Measurements from ENCODE around the gene RFX4. TPM values are rescaled to one million over a fixed set of nuclear protein-coding genes. Genes with fewer than 3 reads are reported as not detected.

Gene RFX4
- total and polyA plus RNA-seq, 2 of the 8 experiments (the other 6 are each of a cell fraction or from before 2014, with no cell fraction given): 0.06 TPM; not detected in 1

DNA sequence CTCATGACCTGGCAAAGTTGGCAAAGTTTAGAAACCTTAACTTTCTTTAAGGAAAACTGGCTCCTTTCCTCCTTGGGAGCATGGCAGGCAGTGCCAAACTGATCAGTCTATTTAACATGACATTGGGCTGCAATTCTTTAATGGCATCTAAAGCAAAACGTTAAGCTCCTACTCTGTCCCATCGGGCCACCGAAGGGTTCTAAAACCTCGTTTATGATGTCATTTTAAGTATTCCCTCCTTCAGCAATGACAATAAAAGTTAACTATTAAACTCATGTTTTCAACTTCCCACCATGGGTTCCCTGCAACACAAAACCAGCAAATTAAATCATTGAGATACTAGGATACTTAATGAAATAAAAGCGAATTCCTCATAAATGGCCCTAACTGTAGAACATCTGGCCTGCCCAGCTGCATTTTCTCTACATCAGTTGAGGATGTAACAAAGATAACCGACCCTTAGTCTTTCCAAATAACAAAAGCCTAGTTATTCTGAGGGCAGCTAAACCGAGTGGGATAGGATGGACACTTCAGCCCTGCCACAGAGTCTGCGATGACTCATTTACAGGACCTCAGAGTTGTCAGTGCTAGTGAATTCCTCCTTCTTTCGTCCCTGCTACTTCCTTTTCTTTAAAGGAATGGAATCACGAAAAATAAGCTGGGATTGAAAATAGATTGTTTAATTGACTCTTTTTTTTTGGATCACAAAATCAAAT is 157.2 kb downstream of the RFX4 start:
- no peak overlapping the region for H2AFZ ChIP-seq (ENCODE audit: low read length)
- no peak for DNase-seq (ENCODE audit: low read depth in 1 of 2, low spot score in 2 of 2)
- H3K4me2 ChIP-seq (ENCODE audit: insufficient read depth in 1 of 2, low read depth in 2 of 2, low read length in 2 of 2): no peak overlapping the region
- H2BK15ac ChIP-seq (ENCODE audit: low read length): no peak overlapping the region
- H3K56ac ChIP-seq (replicated peaks; ENCODE audit: insufficient read length, low read depth, low read length): no peak overlapping the region
- H3K18ac ChIP-seq (ENCODE audit: extremely low read depth, low read length): no peak overlapping the region
- no peaks in the 10 kb centered on the region for H3K9me3 ChIP-seq (ENCODE audit: insufficient read depth in 2 of 2, low read depth in 1 of 2, low read length in 1 of 2)
- no peaks in the 10 kb centered on the region for H3K23me2 ChIP-seq (ENCODE audit: low read depth, low read length)
- ChIA-PET POLR2A (ENCODE audit: partially characterized antibody) (interaction anchor here (0.7 to 1.3 kb wide), 5 partner anchors 22 to 31 kb away, joined by 3 to 4 read pairs (median 3); no protein-coding TSS in a partner anchor), CTCF (ENCODE audit: partially characterized antibody) (interaction anchor here (0.6 to 4.1 kb wide), 9 partner anchors 12 to 155 kb away, joined by 3 to 15 read pairs (median 4); no protein-coding TSS in a partner anchor)
- H3K4me3 ChIP-seq (ENCODE audit: extremely low read depth in 1 of 4, insufficient read depth in 2 of 4, low read depth in 3 of 4, low read length in 4 of 4): no peak overlapping the region
- no peak for FAIRE-seq
- no peak overlapping the region for H3K23ac ChIP-seq (ENCODE audit: insufficient read length)
- 72% methylated on average over 10 of the region's 10 CpGs; no CpG with 5 or more reads in 1 of the 2 experiments for WGBS, 2 experiments (ENCODE audit: extremely low coverage in 1 of 2, insufficient coverage in 1 of 2, insufficient read length in 1 of 2, insufficient replicate concordance in 2 of 2, low coverage in 1 of 2, low lambda C conversion rate in 2 of 2, missing lambda C conversion rate in 1 of 2)
- no peak overlapping the region for H4K8ac ChIP-seq (ENCODE audit: extremely low read depth, insufficient read depth, low read length)
- H3K4ac ChIP-seq (replicated peaks; ENCODE audit: insufficient read length, low read depth, low read length): no peak overlapping the region
- H3K36me3 ChIP-seq (ENCODE audit: control insufficient read depth in 2 of 4, insufficient read depth in 4 of 4, low read length in 3 of 4): no peaks in the 10 kb centered on the region
- no peak overlapping the region for H2BK12ac ChIP-seq (ENCODE audit: low read depth, low read length)
- peaks cover 0 to 16% (median 12%) of the 10 kb centered on the region in 4 experiments; a peak in 6 of 7 replicates for H3K4me1 ChIP-seq (replicated peaks in 1 of 4; ENCODE audit: control insufficient read depth in 3 of 4, insufficient read depth in 4 of 4, low read length in 3 of 4)
- no peak overlapping the region for H3K27ac ChIP-seq (ENCODE audit: low read depth, low read length)
- no peak overlapping the region for H3K14ac ChIP-seq (ENCODE audit: insufficient read length)
- no peak overlapping the region for H4K5ac ChIP-seq (ENCODE audit: insufficient read length, low read depth, low read length)
- H3K27me3 ChIP-seq (replicated peaks in 1 of 4; ENCODE audit: control insufficient read depth in 3 of 4, extremely low read depth in 1 of 4, insufficient read depth in 3 of 4, low read length in 3 of 4): no peaks in the 10 kb centered on the region
- no peak overlapping the region for H4K91ac ChIP-seq (replicated peaks; ENCODE audit: insufficient read length, low read length)
- no peak overlapping the region for H2BK20ac ChIP-seq (ENCODE audit: low read length)
- H3K79me2 ChIP-seq (ENCODE audit: control insufficient read depth in 1 of 2, insufficient read depth in 2 of 2, low read length in 2 of 2): no peaks in the 10 kb centered on the region
- no peak overlapping the region for H2AK5ac ChIP-seq (ENCODE audit: low read depth, low read length)
- H2BK5ac ChIP-seq (ENCODE audit: low read depth, low read length): no peak overlapping the region
- H3K9ac ChIP-seq (replicated peaks in 1 of 4; ENCODE audit: extremely low read depth in 1 of 4, low read depth in 3 of 4, low read length in 3 of 4): no peak overlapping the region
- H4K20me1 ChIP-seq (replicated peaks in 1 of 2; ENCODE audit: control insufficient read depth in 1 of 2, insufficient read depth in 2 of 2, low read length in 2 of 2): no peaks in the 10 kb centered on the region
- H2BK120ac ChIP-seq (replicated peaks; ENCODE audit: low read depth, low read length): no peak overlapping the region
- no peak for TF ChIP-seq EP300 (IDR thresholded peaks at IDR 0.05; ENCODE audit: borderline replicate concordance in 1 of 2, low read depth in 2 of 2, low read length in 2 of 2)
- TF ChIP-seq SP1 (IDR thresholded peaks at IDR 0.05; ENCODE audit: low read depth, low read length): no peak
- peak; percentile 53; the same call in 1 of the 2 replicates for TF ChIP-seq JUND (IDR thresholded peaks at IDR 0.05; ENCODE audit: low read length)
- TF ChIP-seq SUZ12 (IDR thresholded peaks at IDR 0.05; ENCODE audit: low read length): no peak
- no peaks in the 10 kb centered on the region for H3K79me1 ChIP-seq (ENCODE audit: low read depth, low read length)
